ENCODE results near the gene LZTS3. TPM values are rescaled to one million over a fixed set of nuclear protein-coding genes. Genes with fewer than 3 reads are reported as not detected.

Gene LZTS3
- total and polyA plus RNA-seq, 2 of the 13 experiments (the other 11 are each of a cell fraction or from before 2014, with no cell fraction given): 10.1 to 31.3 TPM

GRCh38 chr20:3209257-3209945 is 36.1 kb upstream of the LZTS3 start, which contains the start of gene ITPA (continued):
- TF ChIP-seq REL (CRISPR knock-in tag; conservative IDR thresholded peaks at IDR 0.05) (0 out of 2 replicates have a peak, but pooled peaks have one; percentile 26), FOXA3 (CRISPR knock-in tag; IDR thresholded peaks at IDR 0.05) (peak; percentile 42), REPIN1 (CRISPR knock-in tag; IDR thresholded peaks at IDR 0.05; ENCODE audit: borderline replicate concordance, low read depth) (peak; percentile 79), ZNF720 (CRISPR knock-in tag; IDR thresholded peaks at IDR 0.05) (0 out of 2 replicates have a peak, but pooled peaks have one; percentile 77), SOX6 (IDR thresholded peaks at IDR 0.05) (no peak), SOX6 (CRISPR knock-in tag; IDR thresholded peaks at IDR 0.05) (no peak; the same call in 1 of the 2 replicates), ZMYM2 (CRISPR knock-in tag; IDR thresholded peaks at IDR 0.05) (0 out of 2 replicates have a peak, but pooled peaks have one; percentile 44), SNAPC4 (CRISPR knock-in tag; IDR thresholded peaks at IDR 0.05) (peak; percentile 23; the same call in 1 of the 2 replicates), BRD4 (CRISPR knock-in tag; IDR thresholded peaks at IDR 0.05) (peak; percentile 83), SKIL (CRISPR knock-in tag; IDR thresholded peaks at IDR 0.05; ENCODE audit: borderline replicate concordance) (no peak), ELF1 (CRISPR knock-in tag; IDR thresholded peaks at IDR 0.05) (peak; percentile 91), DNMT3B (CRISPR knock-in tag; conservative IDR thresholded peaks at IDR 0.05) (peak; percentile 98), ZNF691 (CRISPR knock-in tag; IDR thresholded peaks at IDR 0.05; ENCODE audit: borderline replicate concordance, low read depth) (peak; percentile 73), ARID5B (CRISPR knock-in tag; IDR thresholded peaks at IDR 0.05) (peak; percentile 46; the same call in 1 of the 2 replicates), ZNF567 (CRISPR knock-in tag; IDR thresholded peaks at IDR 0.05; ENCODE audit: borderline replicate concordance) (peak; percentile 86; the same call in 1 of the 2 replicates)
